ENCODE measurements around the gene NAPSA.

GRCh38 chr19:50378863-50379236, 13.4 kb upstream of the NAPSA start:
- TF ChIP-seq, protein P1, sequence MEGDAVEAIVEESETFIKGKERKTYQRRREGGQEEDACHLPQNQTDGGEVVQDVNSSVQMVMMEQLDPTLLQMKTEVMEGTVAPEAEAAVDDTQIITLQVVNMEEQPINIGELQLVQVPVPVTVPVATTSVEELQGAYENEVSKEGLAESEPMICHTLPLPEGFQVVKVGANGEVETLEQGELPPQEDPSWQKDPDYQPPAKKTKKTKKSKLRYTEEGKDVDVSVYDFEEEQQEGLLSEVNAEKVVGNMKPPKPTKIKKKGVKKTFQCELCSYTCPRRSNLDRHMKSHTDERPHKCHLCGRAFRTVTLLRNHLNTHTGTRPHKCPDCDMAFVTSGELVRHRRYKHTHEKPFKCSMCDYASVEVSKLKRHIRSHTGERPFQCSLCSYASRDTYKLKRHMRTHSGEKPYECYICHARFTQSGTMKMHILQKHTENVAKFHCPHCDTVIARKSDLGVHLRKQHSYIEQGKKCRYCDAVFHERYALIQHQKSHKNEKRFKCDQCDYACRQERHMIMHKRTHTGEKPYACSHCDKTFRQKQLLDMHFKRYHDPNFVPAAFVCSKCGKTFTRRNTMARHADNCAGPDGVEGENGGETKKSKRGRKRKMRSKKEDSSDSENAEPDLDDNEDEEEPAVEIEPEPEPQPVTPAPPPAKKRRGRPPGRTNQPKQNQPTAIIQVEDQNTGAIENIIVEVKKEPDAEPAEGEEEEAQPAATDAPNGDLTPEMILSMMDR (IDR thresholded peaks at IDR 0.05) = no peak
- TF ChIP-seq POLR2AphosphoS5 (IDR thresholded peaks at IDR 0.05) (no peak), EP300 (IDR thresholded peaks at IDR 0.05) (no peak)

All from suprapubic skin (tissue), 4 donors.